Measurements from ENCODE around the gene CYB561D2.

DNA sequence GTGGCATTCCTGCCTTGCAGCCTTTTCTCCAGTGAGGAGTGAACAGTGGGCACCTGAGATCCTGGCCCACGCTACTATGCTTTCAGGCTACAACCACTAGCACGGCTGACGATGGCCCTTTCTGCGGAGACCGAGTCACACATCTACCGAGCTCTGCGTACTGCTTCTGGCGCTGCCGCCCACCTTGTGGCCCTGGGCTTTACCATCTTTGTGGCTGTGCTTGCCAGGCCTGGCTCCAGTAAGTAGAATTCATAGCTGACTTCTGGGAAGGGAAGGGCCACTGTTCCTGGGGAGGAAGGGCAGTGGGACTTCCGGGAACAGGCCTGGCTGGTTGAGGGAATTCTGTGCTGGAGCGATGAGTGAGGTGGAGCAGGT is 648 bp downstream of the CYB561D2 start:
- TF ChIP-seq, protein P1, sequence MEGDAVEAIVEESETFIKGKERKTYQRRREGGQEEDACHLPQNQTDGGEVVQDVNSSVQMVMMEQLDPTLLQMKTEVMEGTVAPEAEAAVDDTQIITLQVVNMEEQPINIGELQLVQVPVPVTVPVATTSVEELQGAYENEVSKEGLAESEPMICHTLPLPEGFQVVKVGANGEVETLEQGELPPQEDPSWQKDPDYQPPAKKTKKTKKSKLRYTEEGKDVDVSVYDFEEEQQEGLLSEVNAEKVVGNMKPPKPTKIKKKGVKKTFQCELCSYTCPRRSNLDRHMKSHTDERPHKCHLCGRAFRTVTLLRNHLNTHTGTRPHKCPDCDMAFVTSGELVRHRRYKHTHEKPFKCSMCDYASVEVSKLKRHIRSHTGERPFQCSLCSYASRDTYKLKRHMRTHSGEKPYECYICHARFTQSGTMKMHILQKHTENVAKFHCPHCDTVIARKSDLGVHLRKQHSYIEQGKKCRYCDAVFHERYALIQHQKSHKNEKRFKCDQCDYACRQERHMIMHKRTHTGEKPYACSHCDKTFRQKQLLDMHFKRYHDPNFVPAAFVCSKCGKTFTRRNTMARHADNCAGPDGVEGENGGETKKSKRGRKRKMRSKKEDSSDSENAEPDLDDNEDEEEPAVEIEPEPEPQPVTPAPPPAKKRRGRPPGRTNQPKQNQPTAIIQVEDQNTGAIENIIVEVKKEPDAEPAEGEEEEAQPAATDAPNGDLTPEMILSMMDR (IDR thresholded peaks at IDR 0.05; ENCODE audit: low read depth, low read length, poor library complexity, severe bottlenecking) = no peak
- TF ChIP-seq EZH2phosphoT487 (IDR thresholded peaks at IDR 0.05; ENCODE audit: borderline replicate concordance, low read length) = no peak
